ENCODE results near the gene RBM42.

Gene RBM42

GRCh38 chr19:35621708-35622107 lies 7.1 kb upstream of the RBM42 start:
- no peak for DNase-seq

- no peak for DNase-seq
Observed at GRCh38 chr19:35622750-35623149, 6.1 kb upstream of the RBM42 start.

- DNase-seq = no peak
Observed at GRCh38 chr19:35623327-35624010, 5.4 kb upstream of the RBM42 start.

GRCh38 chr19:35628264-35628564 lies 622 bp upstream of the RBM42 start:
- no peak for DNase-seq

GRCh38 chr19:35629332-35629633 lies 447 bp downstream of the RBM42 start:
- no peak for DNase-seq

GRCh38 chr19:35633727-35634440 lies 5.0 kb downstream of the RBM42 start:
- no peak for DNase-seq

GRCh38 chr19:35636651-35637050 lies 7.8 kb downstream of the RBM42 start:
- no peak for DNase-seq

- no peak for DNase-seq
Observed at GRCh38 chr19:35637165-35637564, 8.3 kb downstream of the RBM42 start.

- DNase-seq = no peak
Observed at GRCh38 chr19:35639321-35639639, 10.4 kb downstream of the RBM42 start.

GRCh38 chr19:35639863-35640262 lies 11.0 kb downstream of the RBM42 start:
- DNase-seq = no peak

GRCh38 chr19:35641515-35642151 lies 12.8 kb downstream of the RBM42 start, which contains the start of gene ETV2:
ETV2 (plus strand) TSS chr19:35641745; CDS start chr19:35642461, 716 bp downstream.
- DNase-seq = peak; percentile 57

- no peak for DNase-seq
Observed at GRCh38 chr19:35642312-35642711, 13.5 kb downstream of the RBM42 start.

GRCh38 chr19:35642798-35643254 lies 14.0 kb downstream of the RBM42 start:
- no peak for DNase-seq

- DNase-seq = peak; percentile 81
Observed at GRCh38 chr19:35643255-35644205, 14.7 kb downstream of the RBM42 start.

GRCh38 chr19:35644206-35644986 lies 15.6 kb downstream of the RBM42 start:
- peak; percentile 98 for DNase-seq

GRCh38 chr19:35644987-35645679 lies 16.3 kb downstream of the RBM42 start:
- DNase-seq = peak; percentile 70

- no peak for DNase-seq
Observed at GRCh38 chr19:35645680-35646511, 17.1 kb downstream of the RBM42 start.

- peak; percentile 96 for DNase-seq
Observed at GRCh38 chr19:35648017-35648961, 19.5 kb downstream of the RBM42 start, which contains the start of gene COX6B1. COX6B1 (plus strand) TSS chr19:35648323; CDS start chr19:35651244, 2,921 bp downstream.

- no peak for DNase-seq
Observed at GRCh38 chr19:35650581-35650980, 21.7 kb downstream of the RBM42 start.
